Measurements from ENCODE around the gene DTWD2. TPM values are rescaled to one million over a fixed set of nuclear protein-coding genes. Genes with fewer than 3 reads are reported as not detected.
"Not testable (repeated sequence)": the region's sequence is repeated elsewhere in the genome, so short reads cannot be mapped to it uniquely, and the experiment has no call there.

DTWD2 gene
- total RNA-seq, 4 donors from 2014 or later, result 1.5 to 42.1 (median 15.9) TPM

DNA sequence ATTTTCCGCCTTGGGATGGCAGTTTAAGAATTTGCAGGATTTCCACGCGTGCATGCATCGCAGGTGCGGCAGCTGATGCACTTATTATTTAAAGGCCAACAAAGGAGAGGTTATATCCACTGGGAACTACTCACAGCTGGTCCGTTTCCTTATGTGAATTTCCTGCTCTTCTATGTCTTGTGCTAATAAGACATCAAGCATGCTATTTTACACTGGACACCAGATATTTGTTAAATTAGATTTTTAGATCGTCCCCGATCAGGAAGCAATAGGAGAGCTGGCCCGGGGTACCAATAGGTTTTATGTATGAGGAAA lies 476 bp upstream of the DTWD2 start:
- intact Hi-C loops (cut with DNase I; ENCODE audit: low total_unique reads), result loop anchor here (5.0 to 10.0 kb wide), 2 partner anchors 78 to 426 kb away; no protein-coding TSS in a partner anchor
- DNase-seq, result no peak
- H3K27ac ChIP-seq, result peak overlapping the region; percentile 91 to 94

DNA sequence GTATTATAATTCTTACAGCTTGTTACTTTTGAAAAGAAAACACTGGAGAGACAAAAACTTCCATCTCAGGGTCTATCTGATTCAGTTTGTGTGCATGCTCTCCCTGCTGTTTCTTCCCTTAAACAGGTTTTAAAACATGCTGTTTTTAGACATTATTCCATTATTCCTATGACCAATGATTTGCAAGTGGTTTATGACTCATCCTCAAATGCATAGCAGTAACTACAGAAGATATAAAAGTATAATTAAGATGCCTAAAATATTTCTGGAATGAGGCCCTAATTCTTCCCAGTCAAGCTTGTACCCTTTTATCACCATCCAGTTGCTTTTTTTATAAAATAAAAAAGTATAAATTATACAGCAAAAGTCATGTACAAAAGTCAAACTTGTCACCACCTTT lies 3.7 kb downstream of the DTWD2 start:
- Histone ChIP-seq H3K9me3 (no peaks in the 10 kb centered on the region), H3K36me3 (no peaks in the 10 kb centered on the region), H3K4me3 (no peak overlapping the region), H3K4me1 (no peaks in the 10 kb centered on the region), H3K27me3 (no peaks in the 10 kb centered on the region), H3K27ac (no peak overlapping the region)
- DNase-seq, result no peak
- TF ChIP-seq, protein P1, sequence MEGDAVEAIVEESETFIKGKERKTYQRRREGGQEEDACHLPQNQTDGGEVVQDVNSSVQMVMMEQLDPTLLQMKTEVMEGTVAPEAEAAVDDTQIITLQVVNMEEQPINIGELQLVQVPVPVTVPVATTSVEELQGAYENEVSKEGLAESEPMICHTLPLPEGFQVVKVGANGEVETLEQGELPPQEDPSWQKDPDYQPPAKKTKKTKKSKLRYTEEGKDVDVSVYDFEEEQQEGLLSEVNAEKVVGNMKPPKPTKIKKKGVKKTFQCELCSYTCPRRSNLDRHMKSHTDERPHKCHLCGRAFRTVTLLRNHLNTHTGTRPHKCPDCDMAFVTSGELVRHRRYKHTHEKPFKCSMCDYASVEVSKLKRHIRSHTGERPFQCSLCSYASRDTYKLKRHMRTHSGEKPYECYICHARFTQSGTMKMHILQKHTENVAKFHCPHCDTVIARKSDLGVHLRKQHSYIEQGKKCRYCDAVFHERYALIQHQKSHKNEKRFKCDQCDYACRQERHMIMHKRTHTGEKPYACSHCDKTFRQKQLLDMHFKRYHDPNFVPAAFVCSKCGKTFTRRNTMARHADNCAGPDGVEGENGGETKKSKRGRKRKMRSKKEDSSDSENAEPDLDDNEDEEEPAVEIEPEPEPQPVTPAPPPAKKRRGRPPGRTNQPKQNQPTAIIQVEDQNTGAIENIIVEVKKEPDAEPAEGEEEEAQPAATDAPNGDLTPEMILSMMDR (IDR thresholded peaks at IDR 0.05), result no peak
- no peak for TF ChIP-seq POLR2A (IDR thresholded peaks at IDR 0.05)
- intact Hi-C loops (cut with DNase I; ENCODE audit: low total_unique reads), result loop anchor here (5.0 to 10.0 kb wide), 2 partner anchors 83 to 430 kb away; no protein-coding TSS in a partner anchor

More for the DNA sequence above, 476 bp upstream of the DTWD2 start:
- H3K4me1 ChIP-seq, result no peaks in the 10 kb centered on the region
- no peaks in the 10 kb centered on the region for H3K36me3 ChIP-seq
- H3K9me3 ChIP-seq, result no peaks in the 10 kb centered on the region
- peak overlapping the region; percentile 62 to 78 for H3K4me3 ChIP-seq
- TF ChIP-seq POLR2A (IDR thresholded peaks at IDR 0.05), result no peak
- TF ChIP-seq, protein P1 (IDR thresholded peaks at IDR 0.05), result no peak
- no peaks in the 10 kb centered on the region for H3K27me3 ChIP-seq

DNA sequence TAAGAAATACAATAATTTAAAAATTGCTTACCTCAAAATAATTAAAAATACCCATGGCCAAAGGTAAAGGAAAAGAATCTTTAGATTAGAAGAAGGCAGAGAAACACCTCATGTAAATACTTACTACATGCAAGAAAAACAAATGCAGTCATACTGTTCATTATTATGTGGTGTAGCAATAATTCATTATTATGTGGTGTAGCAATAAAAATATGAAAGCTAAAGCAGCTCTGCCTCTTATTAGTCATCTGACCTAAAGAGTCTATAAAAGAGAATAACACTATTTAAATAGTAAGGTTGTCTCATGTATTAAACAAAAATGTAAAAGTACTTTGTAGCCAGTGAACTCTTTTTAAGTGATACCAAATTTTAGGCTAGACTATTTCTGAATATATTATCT lies 6.6 kb downstream of the DTWD2 start:
- Histone ChIP-seq H3K27ac (no peak overlapping the region), H3K4me1 (no peaks in the 10 kb centered on the region), H3K27me3 (no peaks in the 10 kb centered on the region), H3K36me3 (no peaks in the 10 kb centered on the region), H3K4me3 (no peak overlapping the region), H3K9me3 (no peaks in the 10 kb centered on the region)
- TF ChIP-seq POLR2A (IDR thresholded peaks at IDR 0.05), result no peak
- TF ChIP-seq, protein P1 (IDR thresholded peaks at IDR 0.05), result no peak
- DNase-seq, result no peak
- intact Hi-C loops (cut with DNase I; ENCODE audit: low total_unique reads), result loop anchor here (10.0 kb wide), 1 partner anchor 433 kb away; no protein-coding TSS in a partner anchor

DNA sequence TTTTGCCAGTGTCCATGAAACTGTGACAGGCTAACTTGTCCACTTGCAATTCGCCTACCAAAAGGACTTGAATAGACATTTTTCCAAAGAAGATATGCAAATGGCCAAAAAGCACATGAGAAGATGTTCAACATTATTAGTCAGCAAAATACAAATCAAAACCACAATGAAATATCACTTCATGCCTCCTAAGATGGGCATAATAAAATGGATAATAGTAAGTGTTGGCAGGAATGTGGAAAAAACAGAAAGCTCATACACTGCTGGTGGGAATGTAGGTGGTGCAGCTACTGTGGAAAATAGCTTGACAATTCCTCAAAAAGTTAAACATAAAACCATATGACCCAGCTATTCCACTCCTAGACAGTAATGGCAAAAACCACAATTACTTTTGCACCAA lies 7.9 kb downstream of the DTWD2 start:
- no peaks in the 10 kb centered on the region for H3K9me3 ChIP-seq
- DNase-seq, result no peak
- no peak overlapping the region for H3K27ac ChIP-seq
- no peaks in the 10 kb centered on the region for H3K36me3 ChIP-seq
- no peaks in the 10 kb centered on the region for H3K27me3 ChIP-seq
- H3K4me1 ChIP-seq, result no peaks in the 10 kb centered on the region
- no peak overlapping the region for H3K4me3 ChIP-seq
- intact Hi-C loops (cut with DNase I; ENCODE audit: low total_unique reads), result loop anchor here (10.0 kb wide), 1 partner anchor 434 kb away; no protein-coding TSS in a partner anchor
- no peak for TF ChIP-seq POLR2A (IDR thresholded peaks at IDR 0.05)
- TF ChIP-seq, protein P1 (IDR thresholded peaks at IDR 0.05), result no peak

DNA sequence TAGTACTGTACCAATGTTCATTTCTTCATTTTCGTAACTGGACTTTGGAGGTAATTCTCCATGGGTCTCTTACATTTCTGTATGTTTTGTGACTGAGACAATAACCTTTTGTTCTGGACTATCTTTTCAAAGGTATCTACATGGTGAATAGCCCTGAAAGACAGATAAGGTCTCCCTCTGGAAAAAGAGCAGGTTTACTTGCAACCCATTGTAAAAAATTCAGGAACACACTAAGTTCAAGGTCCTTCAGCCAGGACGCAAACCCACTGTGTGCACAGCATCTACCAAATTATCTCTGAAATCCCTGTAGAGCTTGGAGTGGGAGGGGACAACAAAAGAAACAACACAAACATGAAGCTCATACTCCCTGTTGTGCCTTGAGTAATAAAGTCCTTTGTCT lies 8.3 kb downstream of the DTWD2 start:
- no peak overlapping the region for H3K27ac ChIP-seq
- H3K4me1 ChIP-seq, result no peaks in the 10 kb centered on the region
- no peaks in the 10 kb centered on the region for H3K36me3 ChIP-seq
- DNase-seq, result no peak
- no peaks in the 10 kb centered on the region for H3K27me3 ChIP-seq
- TF ChIP-seq, protein P1 (IDR thresholded peaks at IDR 0.05), result no peak
- TF ChIP-seq POLR2A (IDR thresholded peaks at IDR 0.05), result no peak
- intact Hi-C loops (cut with DNase I; ENCODE audit: low total_unique reads), result loop anchor here (10.0 kb wide), 1 partner anchor 435 kb away; no protein-coding TSS in a partner anchor
- H3K4me3 ChIP-seq, result no peak overlapping the region
- H3K9me3 ChIP-seq, result no peaks in the 10 kb centered on the region

DNA sequence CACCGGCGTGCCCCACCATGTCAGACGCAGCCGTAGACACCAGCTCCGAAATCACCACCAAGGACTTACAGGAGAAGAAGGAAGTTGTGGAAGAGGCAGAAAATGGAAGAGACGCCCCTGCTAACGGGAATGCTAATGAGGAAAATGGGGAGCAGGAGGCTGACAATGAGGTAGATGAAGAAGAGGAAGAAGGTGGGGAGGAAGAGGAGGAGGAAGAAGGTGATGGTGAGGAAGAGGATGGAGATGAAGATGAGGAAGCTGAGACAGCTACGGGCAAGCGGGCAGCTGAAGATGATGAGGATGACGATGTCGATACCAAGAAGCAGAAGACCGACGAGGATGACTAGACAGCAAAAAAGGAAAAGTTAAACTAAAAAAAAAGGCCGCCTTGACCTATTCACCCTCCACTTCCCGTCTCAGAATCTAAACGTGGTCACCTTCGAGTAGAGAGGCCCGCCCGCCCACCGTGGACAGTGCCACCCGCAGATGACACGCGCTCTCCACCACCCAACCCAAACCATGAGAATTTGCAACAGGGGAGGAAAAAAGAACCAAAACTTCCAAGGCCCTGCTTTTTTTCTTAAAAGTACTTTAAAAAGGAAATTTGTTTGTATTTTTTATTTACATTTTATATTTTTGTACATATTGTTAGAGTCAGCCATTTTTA lies 14.4 kb downstream of the DTWD2 start:
- intact Hi-C loops (cut with DNase I; ENCODE audit: low total_unique reads); H3K4me1 ChIP-seq; H3K36me3 ChIP-seq: not testable (repeated sequence)

More for the DNA sequence above, 14.4 kb downstream of the DTWD2 start:
- DNase-seq, H3K9me3 ChIP-seq, H3K4me3 ChIP-seq, H3K27me3 ChIP-seq, H3K27ac ChIP-seq: not testable (repeated sequence)

All from uterus (tissue), 4 donors.